ES-I3 (cell line): ENCODE measurements around the gene ADIPOR1.
A peak's percentile ranks its signal among the peaks of the same experiment; 100 is the strongest.

Source experiments
- H3K36me3 ChIP-seq: 2 replicates; pipeline ENCODE4 v1.6.1; 2013; ENCODE audit warnings: mild to moderate bottlenecking, low read length, control low read depth, moderate library complexity; ENCODE audit not compliant: insufficient read depth
- H3K4me1 ChIP-seq: 2 replicates; pipeline ENCODE4 v1.6.1; 2013; ENCODE audit warnings: mild to moderate bottlenecking, control low read depth, low read length; ENCODE audit not compliant: insufficient read depth
- H3K9ac ChIP-seq: 2 replicates; pipeline ENCODE4 v1.6.1; 2013; ENCODE audit warnings: low read depth, mild to moderate bottlenecking, low read length, moderate library complexity
- H3K9me3 ChIP-seq: 2 replicates; pipeline ENCODE4 v1.6.1; 2013; ENCODE audit warnings: mild to moderate bottlenecking, low read length, moderate library complexity; ENCODE audit not compliant: control insufficient read depth, insufficient read depth

The ADIPOR1 gene

GRCh38 chr1:202961220-202961880 is 3.2 kb upstream of the ADIPOR1 start:
- 0 out of 2 replicates have a peak, but pooled peaks cover 7% of the 10 kb centered on the region for H3K4me1 ChIP-seq
- H3K9ac ChIP-seq, result no peak overlapping the region
- peaks cover 3% of the 10 kb centered on the region; the same call in 1 of the 2 replicates for H3K36me3 ChIP-seq
- H3K9me3 ChIP-seq, result no peaks in the 10 kb centered on the region

DNA sequence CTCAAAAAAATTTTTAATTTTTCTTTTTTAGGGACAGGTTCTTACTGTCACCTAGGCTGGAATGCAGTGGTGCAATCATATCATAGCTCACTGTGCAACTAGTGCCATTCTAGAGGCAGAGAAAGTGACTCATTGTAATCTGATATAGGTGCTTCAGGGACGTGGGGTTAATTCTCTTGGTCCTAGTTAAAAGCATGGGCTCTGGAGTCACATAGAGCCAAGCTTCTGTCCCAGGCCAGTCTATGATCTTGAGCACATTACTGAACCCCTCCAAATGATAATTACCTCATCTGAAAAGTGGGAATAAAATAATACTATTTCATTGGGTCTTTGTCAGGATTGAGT is 1.1 kb upstream of the ADIPOR1 start:
- Histone ChIP-seq H3K9me3 (no peaks in the 10 kb centered on the region), H3K36me3 (peaks cover 1% of the 10 kb centered on the region; the same call in 1 of the 2 replicates), H3K4me1 (0 out of 2 replicates have a peak, but pooled peaks cover 7% of the 10 kb centered on the region), H3K9ac (no peak overlapping the region)

DNA sequence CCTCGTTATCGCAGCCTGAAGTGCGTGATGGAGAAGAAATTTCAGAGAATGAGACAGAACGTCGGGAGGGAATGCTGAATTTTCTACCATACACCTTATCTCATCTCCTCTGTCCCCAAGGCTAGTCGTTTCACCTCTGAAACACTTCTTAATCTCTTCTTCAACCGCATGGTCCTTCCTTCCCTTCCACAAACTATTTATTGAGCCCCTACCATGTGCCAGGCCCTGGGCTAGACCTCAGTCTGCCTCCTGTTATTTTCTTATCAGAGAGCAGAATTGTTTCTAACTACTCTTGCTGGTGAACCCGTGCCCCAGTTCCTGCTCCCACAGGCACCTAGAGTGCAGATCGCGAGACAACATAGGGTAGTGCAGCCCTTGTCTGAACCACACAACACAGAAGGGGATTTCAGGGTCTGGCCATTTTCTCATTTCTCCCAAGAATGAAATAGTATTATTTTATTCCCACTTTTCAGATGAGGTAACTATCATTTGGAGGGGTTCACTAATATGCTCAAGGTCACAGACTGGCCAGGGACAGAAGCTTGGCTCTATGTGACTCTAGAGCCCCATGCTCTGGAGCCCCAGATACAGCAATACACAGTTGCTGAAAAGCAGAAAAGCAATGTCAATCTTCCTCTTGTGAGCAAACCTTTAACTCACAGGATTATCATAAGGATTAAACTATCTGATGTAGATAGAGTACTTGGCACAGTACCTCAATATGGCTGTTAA is 598 bp upstream of the ADIPOR1 start:
- peak overlapping the region; percentile 61 for H3K9ac ChIP-seq
- 0 out of 2 replicates have a peak, but pooled peaks cover 7% of the 10 kb centered on the region for H3K4me1 ChIP-seq
- no peaks in the 10 kb centered on the region for H3K9me3 ChIP-seq
- H3K36me3 ChIP-seq, result no peaks in the 10 kb centered on the region; the same call in 1 of the 2 replicates

GRCh38 chr1:202956969-202957368 is 1.1 kb downstream of the ADIPOR1 start:
- Histone ChIP-seq H3K9ac (peak overlapping the region; percentile 61), H3K4me1 (0 out of 2 replicates have a peak, but pooled peaks cover 7% of the 10 kb centered on the region), H3K36me3 (no peaks in the 10 kb centered on the region), H3K9me3 (no peaks in the 10 kb centered on the region)

DNA sequence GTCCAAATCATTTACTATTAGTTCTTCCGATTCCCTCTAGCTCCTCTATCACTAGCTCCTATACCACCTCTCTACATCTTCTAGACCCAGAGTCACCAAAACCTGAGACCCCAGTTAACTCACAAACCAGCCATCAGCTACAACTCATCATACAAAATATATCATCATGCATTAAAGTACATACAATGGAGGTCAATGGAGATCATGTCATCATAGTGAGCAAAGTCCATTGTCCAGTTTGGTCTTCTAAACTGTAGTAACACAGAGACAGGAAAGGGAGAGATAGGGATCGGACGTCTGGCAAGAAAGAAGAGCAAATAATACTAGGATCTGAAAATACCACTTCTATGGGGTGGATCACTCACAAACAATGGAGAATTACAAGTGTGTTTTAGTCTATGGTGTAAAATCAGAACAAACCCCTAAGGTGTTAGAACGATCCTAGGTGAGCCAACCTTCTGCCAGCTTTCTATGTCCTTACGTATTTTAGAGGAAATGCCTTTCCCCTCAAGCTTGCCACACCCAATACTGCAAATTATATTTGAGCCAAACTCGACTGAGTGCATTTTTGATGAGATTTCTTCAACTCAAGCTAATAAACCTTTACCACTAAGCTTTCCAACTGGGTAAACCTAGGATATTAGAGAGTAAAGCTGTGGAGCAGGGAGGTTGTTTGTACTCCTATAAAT is 3.9 kb downstream of the ADIPOR1 start:
- Histone ChIP-seq H3K36me3 (peaks cover 6% of the 10 kb centered on the region; the same call in 1 of the 2 replicates), H3K9ac (no peak overlapping the region), H3K4me1 (0 out of 2 replicates have a peak, but pooled peaks cover 7% of the 10 kb centered on the region), H3K9me3 (no peaks in the 10 kb centered on the region)

GRCh38 chr1:202953392-202953791 is 4.7 kb downstream of the ADIPOR1 start:
- Histone ChIP-seq H3K4me1 (0 out of 2 replicates have a peak, but pooled peaks cover 7% of the 10 kb centered on the region), H3K9ac (no peak overlapping the region), H3K9me3 (no peaks in the 10 kb centered on the region), H3K36me3 (peaks cover 6% of the 10 kb centered on the region; the same call in 1 of the 2 replicates)

DNA sequence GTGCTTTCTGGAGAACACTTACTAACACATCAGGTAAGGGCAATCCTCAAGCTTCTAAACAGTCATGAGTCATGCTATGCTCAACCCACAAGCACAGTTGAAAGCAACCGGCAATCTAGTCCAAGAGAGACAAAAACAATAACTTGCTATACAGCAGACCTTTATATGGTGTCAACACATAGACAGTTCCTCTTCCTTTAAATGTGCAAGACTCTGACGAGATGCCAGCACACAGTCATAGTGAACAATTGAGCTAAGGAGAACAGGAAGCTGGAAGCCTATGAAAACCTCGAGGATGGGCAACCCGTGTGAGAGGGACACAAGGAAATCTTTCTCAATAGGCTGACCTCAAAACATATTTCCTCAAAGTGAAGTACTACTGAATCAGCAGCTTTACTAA is 5.3 kb downstream of the ADIPOR1 start:
- Histone ChIP-seq H3K4me1 (0 out of 2 replicates have a peak, but pooled peaks cover 7% of the 10 kb centered on the region), H3K36me3 (peaks cover 6% of the 10 kb centered on the region; the same call in 1 of the 2 replicates), H3K9me3 (no peaks in the 10 kb centered on the region), H3K9ac (no peak overlapping the region)

- Histone ChIP-seq H3K4me1 (0 out of 2 replicates have a peak, but pooled peaks cover 6% of the 10 kb centered on the region), H3K36me3 (peaks cover 6% of the 10 kb centered on the region; the same call in 1 of the 2 replicates)
These were observed 6.0 kb downstream of the ADIPOR1 start for GRCh38 chr1:202952099-202952498.

DNA sequence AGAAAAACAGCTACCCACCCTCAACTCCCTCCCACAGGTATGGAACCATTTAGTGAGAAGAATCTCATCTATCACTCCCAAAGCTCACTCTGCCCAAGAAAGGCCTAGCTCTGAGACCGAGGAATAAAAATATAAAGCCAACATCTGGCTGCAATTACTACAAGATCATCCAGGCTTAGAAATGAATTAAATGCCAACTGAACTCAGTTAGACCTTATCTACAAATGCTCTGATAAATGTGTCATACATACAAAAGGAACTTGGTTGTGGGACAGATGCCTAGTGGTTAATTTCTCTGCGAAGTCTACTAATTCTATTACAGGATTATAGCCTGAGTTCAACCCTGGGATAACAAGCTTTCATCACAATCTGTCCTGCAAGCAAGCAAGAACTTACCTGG is 6.7 kb downstream of the ADIPOR1 start:
- no peaks in the 10 kb centered on the region for H3K9me3 ChIP-seq
- H3K36me3 ChIP-seq, result peaks cover 6% of the 10 kb centered on the region; the same call in 1 of the 2 replicates
- no peak overlapping the region for H3K9ac ChIP-seq
- no peaks in the 10 kb centered on the region for H3K4me1 ChIP-seq

More at GRCh38 chr1:202952099-202952498, 6.0 kb downstream of the ADIPOR1 start:
- no peaks in the 10 kb centered on the region for H3K9me3 ChIP-seq
- no peak overlapping the region for H3K9ac ChIP-seq

DNA sequence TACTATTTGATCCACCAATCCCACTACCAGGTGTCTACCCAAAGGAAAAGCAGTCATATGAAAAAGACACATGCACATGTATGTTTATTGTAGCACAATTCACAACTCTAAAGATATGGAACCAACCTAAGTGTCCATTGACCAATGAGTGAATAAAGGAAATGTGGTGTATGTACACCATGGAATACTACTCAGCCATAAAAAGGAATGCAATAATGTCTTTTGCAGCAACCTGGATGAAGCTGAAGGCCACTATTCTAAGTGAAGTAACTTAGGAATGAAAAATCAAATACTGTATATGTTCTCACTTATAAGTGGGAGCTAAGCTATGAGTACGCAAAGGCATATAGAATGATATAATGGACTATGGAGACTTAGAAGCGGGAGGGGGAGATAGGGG is 12.6 kb downstream of the ADIPOR1 start:
- Histone ChIP-seq H3K4me1 (no peaks in the 10 kb centered on the region), H3K9ac (no peak overlapping the region), H3K9me3 (no peaks in the 10 kb centered on the region), H3K36me3 (peaks cover 22% of the 10 kb centered on the region)

DNA sequence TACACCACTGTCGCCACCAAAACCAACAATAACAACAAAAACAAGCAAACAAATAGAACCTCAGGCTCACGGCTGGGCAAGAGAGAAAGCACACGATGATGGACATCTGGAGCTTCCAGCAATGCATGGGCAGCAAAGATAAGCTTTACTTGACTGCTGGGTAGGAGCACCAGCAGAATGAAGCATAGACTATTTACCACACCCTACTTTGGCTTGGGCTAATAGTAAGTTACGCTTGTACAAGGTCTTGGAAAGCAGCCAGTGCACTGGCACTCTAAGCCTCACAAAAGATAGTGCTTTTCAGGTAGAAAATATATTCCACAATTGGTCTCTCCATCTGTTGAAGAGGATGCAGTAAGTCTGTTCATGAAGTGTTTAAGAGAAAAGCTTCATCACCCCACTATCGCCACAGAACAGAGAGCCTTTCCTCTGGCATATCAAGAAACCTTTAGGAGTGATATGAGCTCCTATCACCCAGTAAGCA is 13.6 kb downstream of the ADIPOR1 start:
- H3K9ac ChIP-seq, result no peak overlapping the region
- H3K9me3 ChIP-seq, result no peaks in the 10 kb centered on the region
- H3K4me1 ChIP-seq, result no peaks in the 10 kb centered on the region
- H3K36me3 ChIP-seq, result peaks cover 20% of the 10 kb centered on the region

DNA sequence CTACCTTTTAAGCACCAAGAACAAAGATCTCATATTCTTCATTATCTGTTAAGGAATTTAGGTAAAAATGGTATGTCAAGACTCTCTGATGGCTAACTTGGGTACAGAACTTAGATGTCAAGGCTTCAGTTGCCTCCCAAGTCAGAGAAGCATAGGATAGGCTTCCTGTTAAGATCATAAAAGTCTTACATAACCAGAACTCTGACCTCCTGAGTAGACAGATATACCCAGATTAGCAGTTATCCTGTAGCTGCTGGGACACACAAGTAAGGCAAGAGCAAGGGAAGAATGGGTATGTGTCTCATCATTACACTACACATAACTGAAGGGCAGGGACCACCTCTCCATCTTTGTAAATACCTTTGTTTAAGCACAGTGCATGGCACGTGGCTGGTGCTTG is 15.7 kb downstream of the ADIPOR1 start:
- Histone ChIP-seq H3K4me1 (no peaks in the 10 kb centered on the region), H3K9me3 (no peaks in the 10 kb centered on the region), H3K9ac (no peak overlapping the region), H3K36me3 (peaks cover 20% of the 10 kb centered on the region)

- Histone ChIP-seq H3K9me3 (no peaks in the 10 kb centered on the region), H3K4me1 (no peaks in the 10 kb centered on the region), H3K9ac (no peak overlapping the region), H3K36me3 (peaks cover 20% of the 10 kb centered on the region)
These were observed 16.7 kb downstream of the ADIPOR1 start for GRCh38 chr1:202941372-202941771.

DNA sequence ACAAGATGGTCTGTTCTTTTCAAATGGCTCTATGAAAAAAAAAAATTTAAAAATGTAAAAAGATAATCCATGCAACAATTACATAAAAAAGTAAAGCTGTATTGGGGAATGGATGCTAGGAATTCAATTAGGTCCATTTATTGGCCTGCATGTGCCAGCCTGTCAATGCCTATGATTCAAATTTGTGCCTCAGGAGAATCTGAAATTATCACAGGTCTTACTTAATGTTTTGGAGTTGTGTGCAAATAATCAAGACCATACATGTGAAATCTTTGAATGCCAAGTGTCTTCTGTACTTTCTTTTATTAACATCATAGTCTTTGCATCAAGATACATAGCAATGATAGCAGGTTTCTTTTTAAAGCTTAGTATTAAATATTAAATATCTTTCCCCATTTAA is 17.6 kb downstream of the ADIPOR1 start:
- Histone ChIP-seq H3K9me3 (no peaks in the 10 kb centered on the region), H3K4me1 (no peaks in the 10 kb centered on the region), H3K36me3 (peaks cover 17% of the 10 kb centered on the region), H3K9ac (no peak overlapping the region)
